BJ (cell line): ENCODE data around the gene CCDC68. TPM values are rescaled to one million over a fixed set of nuclear protein-coding genes. Genes with fewer than 3 reads are reported as not detected.

Source experiments
- CTCF ChIA-PET: fragments of 350-600 bp; formaldehyde crosslinking; extraction: SDS; loops from one replicate; lab custom pipeline; 2021; ENCODE audit warnings: antibody characterized with exemption, inconsistent platforms; lab: Yijun Ruan, JAX
- POLR2A ChIA-PET: fragments of 300-600 bp; sonication (Branson Sonifier 250); formaldehyde crosslinking; extraction: SDS; loops from one replicate; lab custom pipeline; 2021; ENCODE audit warnings: antibody characterized with exemption; lab: Charles Lee
- DNase-seq: peaks from one replicate; pipeline ENCODE4 v3.0.0-alpha.2; 2011; ENCODE audit warnings: low read depth
- H3K27me3 ChIP-seq: 2 replicates; pipeline ENCODE4 v1.6.0; 2011; ENCODE audit warnings: low read length; ENCODE audit not compliant: control insufficient read depth, insufficient read depth
- H3K36me3 ChIP-seq: 2 replicates; pipeline ENCODE4 v1.5.1; 2011; ENCODE audit warnings: low read length; ENCODE audit not compliant: control insufficient read depth, insufficient read depth
- H3K4me3 ChIP-seq: 2 replicates; pipeline ENCODE4 v1.5.1; 2011; ENCODE audit warnings: low read depth, mild to moderate bottlenecking, control low read depth, low read length
- CTCF ChIP-seq: IDR thresholded peaks from 2 replicates; pipeline ENCODE4 v1.5.1; 2011; ENCODE audit warnings: low read depth, mild to moderate bottlenecking, control low read depth, inconsistent platforms, low read length, moderate library complexity; ENCODE audit not compliant: insufficient read depth
- polyA plus RNA-seq: library from polyadenylated mRNA; depleted of rRNA; stranded (reverse); fragments of >200 nt; gene quantifications from 2 replicates; pipeline ENCODE4 v1.2.3, GENCODE V29; 2011

The CCDC68 gene
- polyA plus RNA-seq, 1 experiment = 0.34 TPM

- peak; percentile 76 for DNase-seq
- ChIA-PET CTCF (no interaction called here), POLR2A (no interaction called here)
Measured at GRCh38 chr18:54906331-54907185, 52.7 kb downstream of the CCDC68 start.

GRCh38 chr18:54905629-54906028 lies 53.6 kb downstream of the CCDC68 start:
- Histone ChIP-seq H3K36me3 (no peaks in the 10 kb centered on the region), H3K4me3 (no peak overlapping the region), H3K27me3 (no peaks in the 10 kb centered on the region)
- no peak for TF ChIP-seq CTCF
- ChIA-PET CTCF (interaction anchor here (0.9 kb wide), 1 partner anchor 9 kb away, joined by 3 read pairs; no protein-coding TSS in a partner anchor), POLR2A (no interaction called here)
- no peak for DNase-seq

More at GRCh38 chr18:54906331-54907185, 52.7 kb downstream of the CCDC68 start:
- H3K27me3 ChIP-seq = no peaks in the 10 kb centered on the region; the same call in 1 of the 2 replicates
- no peak overlapping the region for H3K4me3 ChIP-seq
- TF ChIP-seq CTCF = no peak
- no peaks in the 10 kb centered on the region for H3K36me3 ChIP-seq

GRCh38 chr18:54904581-54904980 lies 54.7 kb downstream of the CCDC68 start:
- Histone ChIP-seq H3K4me3 (no peak overlapping the region), H3K36me3 (no peaks in the 10 kb centered on the region), H3K27me3 (no peaks in the 10 kb centered on the region)
- ChIA-PET CTCF (interaction anchor here (0.9 kb wide), 1 partner anchor 10 kb away, joined by 3 read pairs; no protein-coding TSS in a partner anchor), POLR2A (no interaction called here)
- no peak for DNase-seq
- no peak for TF ChIP-seq CTCF

- Histone ChIP-seq H3K4me3 (no peak overlapping the region), H3K27me3 (no peaks in the 10 kb centered on the region), H3K36me3 (no peaks in the 10 kb centered on the region)
- POLR2A ChIA-PET = no interaction called here
- DNase-seq = no peak
- no peak for TF ChIP-seq CTCF
- CTCF ChIA-PET = no interaction called here
Measured at GRCh38 chr18:54900290-54900689, 59.0 kb downstream of the CCDC68 start.

- H3K36me3 ChIP-seq = no peaks in the 10 kb centered on the region
- ChIA-PET CTCF (no interaction called here), POLR2A (no interaction called here)
- no peak overlapping the region for H3K4me3 ChIP-seq
- TF ChIP-seq CTCF = no peak
- DNase-seq = no peak
- H3K27me3 ChIP-seq = no peaks in the 10 kb centered on the region
Measured at GRCh38 chr18:54899500-54899899, 59.8 kb downstream of the CCDC68 start.
